ENCODE data around the gene CCDC149.
A peak's percentile ranks its signal among the peaks of the same experiment; 100 is the strongest.

CCDC149 gene

GRCh38 chr4:24862073-24862751, 50.6 kb downstream of the CCDC149 start:
- TF ChIP-seq, protein P1, sequence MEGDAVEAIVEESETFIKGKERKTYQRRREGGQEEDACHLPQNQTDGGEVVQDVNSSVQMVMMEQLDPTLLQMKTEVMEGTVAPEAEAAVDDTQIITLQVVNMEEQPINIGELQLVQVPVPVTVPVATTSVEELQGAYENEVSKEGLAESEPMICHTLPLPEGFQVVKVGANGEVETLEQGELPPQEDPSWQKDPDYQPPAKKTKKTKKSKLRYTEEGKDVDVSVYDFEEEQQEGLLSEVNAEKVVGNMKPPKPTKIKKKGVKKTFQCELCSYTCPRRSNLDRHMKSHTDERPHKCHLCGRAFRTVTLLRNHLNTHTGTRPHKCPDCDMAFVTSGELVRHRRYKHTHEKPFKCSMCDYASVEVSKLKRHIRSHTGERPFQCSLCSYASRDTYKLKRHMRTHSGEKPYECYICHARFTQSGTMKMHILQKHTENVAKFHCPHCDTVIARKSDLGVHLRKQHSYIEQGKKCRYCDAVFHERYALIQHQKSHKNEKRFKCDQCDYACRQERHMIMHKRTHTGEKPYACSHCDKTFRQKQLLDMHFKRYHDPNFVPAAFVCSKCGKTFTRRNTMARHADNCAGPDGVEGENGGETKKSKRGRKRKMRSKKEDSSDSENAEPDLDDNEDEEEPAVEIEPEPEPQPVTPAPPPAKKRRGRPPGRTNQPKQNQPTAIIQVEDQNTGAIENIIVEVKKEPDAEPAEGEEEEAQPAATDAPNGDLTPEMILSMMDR (IDR thresholded peaks at IDR 0.05; ENCODE audit: insufficient read depth, low read depth, low read length, missing control alignments): no peak
- no peak overlapping the region for H3K4me3 ChIP-seq (ENCODE audit: low read length)
- DNase-seq (ENCODE audit: low read depth): no peak

- no peak overlapping the region for H3K4me3 ChIP-seq (ENCODE audit: low read length)
- TF ChIP-seq, protein P1 (IDR thresholded peaks at IDR 0.05; ENCODE audit: insufficient read depth, low read depth, low read length, missing control alignments): no peak
- no peak for DNase-seq (ENCODE audit: low read depth)
These were observed 54.3 kb downstream of the CCDC149 start for GRCh38 chr4:24858550-24858949.

GRCh38 chr4:24858026-24858425, 54.8 kb downstream of the CCDC149 start:
- H3K4me3 ChIP-seq (ENCODE audit: low read length): no peak overlapping the region
- DNase-seq (ENCODE audit: low read depth): no peak
- TF ChIP-seq, protein P1 (IDR thresholded peaks at IDR 0.05; ENCODE audit: insufficient read depth, low read depth, low read length, missing control alignments): no peak

- no peak for DNase-seq (ENCODE audit: low read depth)
- TF ChIP-seq, protein P1 (IDR thresholded peaks at IDR 0.05; ENCODE audit: insufficient read depth, low read depth, low read length, missing control alignments): no peak
- H3K4me3 ChIP-seq (ENCODE audit: low read length): no peak overlapping the region
These were observed 56.3 kb downstream of the CCDC149 start for GRCh38 chr4:24856586-24856985.

- DNase-seq (ENCODE audit: low read depth): no peak
- TF ChIP-seq, protein P1 (IDR thresholded peaks at IDR 0.05; ENCODE audit: insufficient read depth, low read depth, low read length, missing control alignments): no peak
- H3K4me3 ChIP-seq (ENCODE audit: low read length): no peak overlapping the region
These were observed 57.1 kb downstream of the CCDC149 start for GRCh38 chr4:24855741-24856140.

- no peak overlapping the region for H3K4me3 ChIP-seq (ENCODE audit: low read length)
- DNase-seq (ENCODE audit: low read depth): peak; percentile 24
- TF ChIP-seq, protein P1 (IDR thresholded peaks at IDR 0.05; ENCODE audit: insufficient read depth, low read depth, low read length, missing control alignments): no peak
These were observed 59.7 kb downstream of the CCDC149 start for GRCh38 chr4:24853142-24853541.

GRCh38 chr4:24850674-24851073, 62.2 kb downstream of the CCDC149 start:
- no peak overlapping the region for H3K4me3 ChIP-seq (ENCODE audit: low read length)
- DNase-seq (ENCODE audit: low read depth): peak; percentile 79
- TF ChIP-seq, protein P1 (IDR thresholded peaks at IDR 0.05; ENCODE audit: insufficient read depth, low read depth, low read length, missing control alignments): no peak
